Endothelial cell of umbilical vein (primary cell): Measurements from ENCODE around the gene DLX3.

Experiments
- CTCF ChIP-seq, 2 donors: IDR thresholded peaks; 1 replicate in 1 of 2; 2 replicates in 1 of 2; pipeline ENCODE4 v1.5.1; 2011; ENCODE audit warnings: low read length in 2 of 2, mild to moderate bottlenecking in 2 of 2, moderate library complexity in 2 of 2, control low read depth in 1 of 2, inconsistent platforms in 1 of 2, low read depth in 1 of 2; ENCODE audit not compliant: insufficient read depth in 1 of 2; ENCODE audit errors: extremely low read depth in 1 of 2
- EZH2 ChIP-seq: IDR thresholded peaks from 2 replicates; pipeline ENCODE4 v1.6.1; 2012; ENCODE audit warnings: borderline replicate concordance, low read depth, mild to moderate bottlenecking, moderate library complexity, low read length, inconsistent platforms; ENCODE audit not compliant: severe bottlenecking
- JUN ChIP-seq: IDR thresholded peaks from 2 replicates; pipeline ENCODE4 v1.6.1; 2011; ENCODE audit warnings: borderline replicate concordance, low read depth; ENCODE audit not compliant: insufficient read length, insufficient read depth
- MYC ChIP-seq: IDR thresholded peaks from one replicate; pipeline ENCODE4 v1.6.1; 2011; ENCODE audit warnings: mild to moderate bottlenecking, low read depth, low read length
- POLR2A ChIP-seq: IDR thresholded peaks from 2 replicates; pipeline ENCODE4 v1.6.1; 2012; ENCODE audit warnings: low read depth, mild to moderate bottlenecking, control low read depth, low read length
- POLR2AphosphoS5 ChIP-seq: IDR thresholded peaks from 2 replicates; pipeline ENCODE4 v1.6.1; 2012; ENCODE audit warnings: low read depth, mild to moderate bottlenecking, control low read depth, low read length, moderate library complexity; ENCODE audit not compliant: insufficient read depth
- TF ChIP-seq, protein P1 (sequence below): IDR thresholded peaks from 2 replicates; pipeline ENCODE4 v1.6.1; 2011; ENCODE audit not compliant: insufficient read depth, insufficient read length

- no peak for TF ChIP-seq CTCF (IDR thresholded peaks at IDR 0.05; ENCODE audit: extremely low read depth in 1 of 2, insufficient read depth in 1 of 2, low read depth in 1 of 2, low read length in 2 of 2)
- TF ChIP-seq POLR2A, result no peak
- TF ChIP-seq POLR2AphosphoS5, result no peak
- no peak for TF ChIP-seq JUN
- TF ChIP-seq EZH2, result no peak
- TF ChIP-seq, protein P1, sequence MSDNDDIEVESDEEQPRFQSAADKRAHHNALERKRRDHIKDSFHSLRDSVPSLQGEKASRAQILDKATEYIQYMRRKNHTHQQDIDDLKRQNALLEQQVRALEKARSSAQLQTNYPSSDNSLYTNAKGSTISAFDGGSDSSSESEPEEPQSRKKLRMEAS, result no peak
- no peak for TF ChIP-seq MYC
Observed at GRCh38 chr17:49987681-49988441, 7.2 kb downstream of the DLX3 start.
